GM23248 (cell line): ENCODE results near the gene ENO4.

Experiments used
- EZH2 ChIP-seq: fragments of 200-600 bp; sonication (generic); IDR thresholded peaks from 2 replicates; pipeline ENCODE4 v1.6.1; 2018; ENCODE audit warnings: antibody characterized with exemption, mild to moderate bottlenecking; ENCODE audit not compliant: insufficient read depth, poor library complexity, severe bottlenecking
- EZH2phosphoT487 ChIP-seq: fragments of 200-600 bp; sonication (generic); IDR thresholded peaks from 2 replicates; pipeline ENCODE4 v1.6.1; 2018; ENCODE audit warnings: antibody characterized with exemption, moderate library complexity, mild to moderate bottlenecking, low read depth; ENCODE audit not compliant: insufficient read depth

GRCh38 chr10:116886772-116887171 is 37.5 kb downstream of the ENO4 start:
- TF ChIP-seq EZH2phosphoT487 (no peak), EZH2 (no peak)
